A549 (cell line): Measurements from ENCODE around the gene SHBG. TPM values are rescaled to one million over a fixed set of nuclear protein-coding genes. Genes with fewer than 3 reads are reported as not detected.
A peak's percentile ranks its signal among the peaks of the same experiment; 100 is the strongest.

ENCODE experiments used
- ATAC-seq, 2 experiments: fragments of 200-7000 bp in 1 of 2; fragments of >200 bp in 1 of 2; cut with Nextera tagmentation in 1 of 2; cut with Tn5 transposase in 1 of 2; 3 replicates each; pipeline versions ENCODE4 v1.8.0 to v1.9.1; 2018 to 2020; ENCODE audit warnings: mild to moderate bottlenecking in 1 of 2, moderate library complexity in 1 of 2
- CTCF ChIA-PET: fragments of 300-600 bp; sonication (Branson Sonifier 250); formaldehyde crosslinking; extraction: SDS; loops from one replicate; lab custom pipeline; 2021; ENCODE audit warnings: antibody characterized with exemption, inconsistent platforms; lab: Yijun Ruan, JAX
- POLR2A ChIA-PET: fragments of 350-600 bp; formaldehyde crosslinking; extraction: SDS; loops from one replicate; lab custom pipeline; 2021; ENCODE audit warnings: antibody characterized with exemption, inconsistent platforms; lab: Yijun Ruan, JAX
- DNase-seq, 2 experiments: peaks; one replicate each; pipeline versions ENCODE4 v3.0.0 to v3.0.0-alpha.2; 2011 to 2016; ENCODE audit warnings: low read depth in 1 of 2, low spot score in 1 of 2
- FAIRE-seq: peaks from 2 replicates; lab custom pipeline; 2011; peaks lifted over from hg19 to GRCh38; lab: Jason Lieb, UNC
- H3K27ac ChIP-seq, 2 experiments: fragments of >200 bp; sonication (Bioruptor Twin); formaldehyde crosslinking; 3 replicates each; pipeline ENCODE4 v1.5.1; 2016 to 2017
- H3K4me1 ChIP-seq: fragments of >200 bp; sonication (Bioruptor Twin); formaldehyde crosslinking; 3 replicates; pipeline ENCODE4 v1.6.1; 2016
- H3K4me2 ChIP-seq: fragments of >200 bp; sonication (Bioruptor Twin); formaldehyde crosslinking; 3 replicates; pipeline ENCODE4 v1.6.1; 2016
- H3K4me3 ChIP-seq: fragments of >200 bp; sonication (Bioruptor Twin); formaldehyde crosslinking; 3 replicates; pipeline ENCODE4 v1.5.1; 2016
- H3K9me3 ChIP-seq: fragments of >200 bp; sonication (Bioruptor Twin); formaldehyde crosslinking; 3 replicates; pipeline ENCODE4 v1.6.1; 2016
- BHLHE40 ChIP-seq: IDR thresholded peaks from 2 replicates; pipeline ENCODE4 v1.6.1; 2012; ENCODE audit warnings: low read depth, low read length, inconsistent platforms
- CHD4 ChIP-seq: fragments of 200-600 bp; sonication (generic); IDR thresholded peaks from 2 replicates; pipeline ENCODE4 v1.6.1; 2016; ENCODE audit warnings: antibody characterized with exemption, mild to moderate bottlenecking, borderline replicate concordance
- EHMT2 ChIP-seq: fragments of 200-600 bp; sonication (generic); IDR thresholded peaks from 2 replicates; pipeline ENCODE4 v1.6.1; 2016; ENCODE audit warnings: antibody characterized with exemption, low read depth, mild to moderate bottlenecking, moderate library complexity
- FOSB ChIP-seq: fragments of 250-450 bp; sonication (Bioruptor Pico); IDR thresholded peaks from 2 replicates; pipeline ENCODE4 v1.5.0; 2020; ENCODE audit warnings: mild to moderate bottlenecking, moderate library complexity
- FOXS1 ChIP-seq: fragments of 250-450 bp; sonication (Bioruptor Pico); IDR thresholded peaks from 2 replicates; pipeline ENCODE4 v1.5.0; 2020; ENCODE audit warnings: mild to moderate bottlenecking, moderate library complexity
- JUN ChIP-seq, 2 experiments: fragments of >200 bp; sonication (Bioruptor Twin); formaldehyde crosslinking; IDR thresholded peaks; 2 replicates in 1 of 2; 3 replicates in 1 of 2; pipeline ENCODE4 v1.6.1; 2016 to 2017
- JUNB ChIP-seq: fragments of >200 bp; sonication (Bioruptor Twin); formaldehyde crosslinking; IDR thresholded peaks from 2 replicates; pipeline ENCODE4 v1.6.1; 2016
- KDM5A ChIP-seq: fragments of 200-600 bp; sonication (generic); IDR thresholded peaks from 2 replicates; pipeline ENCODE4 v1.6.1; 2016; ENCODE audit warnings: antibody characterized with exemption, mild to moderate bottlenecking
- MYC ChIP-seq: IDR thresholded peaks from 2 replicates; pipeline ENCODE4 v1.6.1; 2012; ENCODE audit warnings: mild to moderate bottlenecking, inconsistent platforms, low read length, improper control_type of control experiment, borderline replicate concordance
- PHF8 ChIP-seq: fragments of 200-600 bp; sonication (generic); IDR thresholded peaks from 2 replicates; pipeline ENCODE4 v1.6.1; 2016; ENCODE audit warnings: low read depth, mild to moderate bottlenecking, antibody characterized with exemption, moderate library complexity, borderline replicate concordance
- POLR2A ChIP-seq: IDR thresholded peaks from 2 replicates; pipeline ENCODE4 v1.6.1; 2012; ENCODE audit warnings: mild to moderate bottlenecking, low read length
- RAD21 ChIP-seq, 2 experiments: fragments of >200 bp in 1 of 2; sonication (Bioruptor Twin) in 1 of 2; formaldehyde crosslinking in 1 of 2; IDR thresholded peaks in 1 of 2; conservative IDR thresholded peaks in 1 of 2; 2 replicates in 1 of 2; 3 replicates in 1 of 2; pipeline ENCODE4 v1.6.1; 2012 to 2018; ENCODE audit warnings: inconsistent platforms in 1 of 2
- RCOR1 ChIP-seq: fragments of 150-350 bp; IDR thresholded peaks from 2 replicates; pipeline ENCODE4 v1.6.1; 2014; ENCODE audit warnings: antibody characterized with exemption, low read length, low read depth
- RFX5 ChIP-seq: fragments of 450-650 bp; IDR thresholded peaks from 2 replicates; pipeline ENCODE4 v1.7.1; 2014; ENCODE audit warnings: antibody characterized with exemption, mild to moderate bottlenecking, moderate library complexity
- RNF2 ChIP-seq: fragments of 200-600 bp; sonication (generic); IDR thresholded peaks from 2 replicates; pipeline ENCODE4 v1.6.1; 2016; ENCODE audit warnings: low read depth, mild to moderate bottlenecking, antibody characterized with exemption, moderate library complexity, borderline replicate concordance
- ZFP36 ChIP-seq: fragments of 450-650 bp; IDR thresholded peaks from 2 replicates; pipeline ENCODE4 v1.6.1; 2014; ENCODE audit warnings: borderline replicate concordance; ENCODE audit not compliant: partially characterized antibody
- ZNF302 ChIP-seq: fragments of 250-450 bp; sonication (Bioruptor Pico); IDR thresholded peaks from 2 replicates; pipeline ENCODE4 v1.9.0; 2021; ENCODE audit warnings: inconsistent platforms, mild to moderate bottlenecking, moderate library complexity
- WGBS: methylation state at CpG from one replicate; pipeline ENCODE4 v1.1.6; 2017; ENCODE audit errors: missing lambda C conversion rate; 5-methylcytosine and 5-hydroxymethylcytosine counted together
- polyA plus RNA-seq, 4 experiments: library from polyadenylated mRNA; depleted of rRNA in 3 of 4; stranded (reverse); fragments of >200 nt; fragmentation: RNase III in 1 of 4; extraction: RNeasy Plus Mini Kit Qiagen cat#74134 plus additional on column Dnase treatment in 1 of 4; gene quantifications; 2 replicates in 3 of 4; 3 replicates in 1 of 4; pipeline ENCODE4 v1.2.3, GENCODE V29; 2011 to 2017
- TF ChIP-seq, protein P1 (sequence below): IDR thresholded peaks from 2 replicates; pipeline ENCODE4 v1.6.1; 2012
- TF ChIP-seq, protein P2 (sequence below): fragments of 200-600 bp; sonication (generic); IDR thresholded peaks from 2 replicates; pipeline ENCODE4 v1.6.1; 2016; ENCODE audit warnings: antibody characterized with exemption, mild to moderate bottlenecking, moderate library complexity
- TF ChIP-seq, protein P3 (sequence below): IDR thresholded peaks from 2 replicates; pipeline ENCODE4 v1.6.1; 2012; ENCODE audit warnings: low read depth, borderline replicate concordance
- TF ChIP-seq, protein P4 (sequence below): fragments of 450-650 bp; IDR thresholded peaks from 2 replicates; pipeline ENCODE4 v1.6.1; 2014; ENCODE audit warnings: antibody characterized with exemption

SHBG gene
- polyA plus RNA-seq, 2 of the 4 experiments (the other 2 are of a cell fraction): 0.31 to 0.63 TPM

DNA sequence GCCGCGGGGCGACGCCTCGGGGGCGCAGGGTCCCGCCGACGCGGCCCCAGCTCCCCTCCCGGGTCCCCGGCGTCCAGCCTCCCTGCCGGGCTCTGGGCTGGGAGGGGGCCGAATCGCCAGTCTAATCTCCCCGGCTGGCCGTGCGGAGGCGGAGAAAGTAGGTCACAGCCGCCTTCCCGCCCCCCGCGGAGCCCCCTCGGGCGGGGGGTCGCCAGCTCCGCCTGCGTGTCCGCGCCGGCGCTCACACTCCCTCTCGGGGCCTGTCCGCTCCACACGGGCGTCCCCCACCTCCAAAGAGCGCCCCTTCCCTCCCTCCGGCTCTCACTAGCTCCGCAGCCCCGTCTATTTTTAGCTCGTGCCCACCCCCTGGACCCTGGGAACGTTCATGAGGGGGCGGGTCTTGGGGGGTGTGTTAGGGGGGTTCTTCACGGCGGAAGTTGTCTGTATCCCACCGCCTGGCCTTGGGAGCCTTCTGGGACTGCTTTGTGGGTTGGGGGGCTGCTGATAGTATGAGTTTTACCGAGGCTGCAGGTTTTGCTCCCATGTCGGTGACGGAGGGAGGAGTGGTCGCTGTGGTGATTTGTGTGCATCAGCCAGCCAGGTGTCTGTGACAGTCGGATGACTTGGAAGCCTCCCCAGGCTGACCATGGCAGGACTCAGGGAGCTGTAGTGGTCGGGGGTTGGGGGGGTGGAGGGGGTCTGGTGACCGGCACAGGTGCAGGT, 21.9 kb downstream of the SHBG start:
- Histone ChIP-seq H3K4me2 (peak overlapping the region; percentile 100), H3K27ac (peak overlapping the region in 1 of 2 experiments; percentile 58; a peak in 3 of 6 replicates), H3K4me1 (peaks cover 16% of the 10 kb centered on the region; the same call in 1 of the 3 replicates), H3K9me3 (no peaks in the 10 kb centered on the region), H3K4me3 (peak overlapping the region; percentile 59)
- ChIA-PET CTCF (interaction anchor here (0.6 to 8.0 kb wide), 10 partner anchors 10 to 143 kb away, joined by 3 to 80 read pairs (median 4); partner anchors contain the start of genes FXR2, SAT2, TP53 and WRAP53), POLR2A (interaction anchor here (0.5 to 2.5 kb wide), 4 partner anchors 24 to 41 kb away, joined by 3 to 32 read pairs (median 8); partner anchors contain the start of genes SAT2 and TP53)
- TF ChIP-seq, protein P1, sequence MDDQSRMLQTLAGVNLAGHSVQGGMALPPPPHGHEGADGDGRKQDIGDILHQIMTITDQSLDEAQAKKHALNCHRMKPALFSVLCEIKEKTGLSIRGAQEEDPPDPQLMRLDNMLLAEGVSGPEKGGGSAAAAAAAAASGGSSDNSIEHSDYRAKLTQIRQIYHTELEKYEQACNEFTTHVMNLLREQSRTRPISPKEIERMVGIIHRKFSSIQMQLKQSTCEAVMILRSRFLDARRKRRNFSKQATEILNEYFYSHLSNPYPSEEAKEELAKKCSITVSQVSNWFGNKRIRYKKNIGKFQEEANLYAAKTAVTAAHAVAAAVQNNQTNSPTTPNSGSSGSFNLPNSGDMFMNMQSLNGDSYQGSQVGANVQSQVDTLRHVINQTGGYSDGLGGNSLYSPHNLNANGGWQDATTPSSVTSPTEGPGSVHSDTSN: no peak
- TF ChIP-seq RFX5 (no peak), BHLHE40 (no peak)
- WGBS: 36% methylated on average over 29 of the region's 54 CpGs
- DNase-seq (no peak), ATAC-seq (peak in 1 of 2 experiments; percentile 4; a peak in 2 of 6 replicates), FAIRE-seq (no peak)

DNA sequence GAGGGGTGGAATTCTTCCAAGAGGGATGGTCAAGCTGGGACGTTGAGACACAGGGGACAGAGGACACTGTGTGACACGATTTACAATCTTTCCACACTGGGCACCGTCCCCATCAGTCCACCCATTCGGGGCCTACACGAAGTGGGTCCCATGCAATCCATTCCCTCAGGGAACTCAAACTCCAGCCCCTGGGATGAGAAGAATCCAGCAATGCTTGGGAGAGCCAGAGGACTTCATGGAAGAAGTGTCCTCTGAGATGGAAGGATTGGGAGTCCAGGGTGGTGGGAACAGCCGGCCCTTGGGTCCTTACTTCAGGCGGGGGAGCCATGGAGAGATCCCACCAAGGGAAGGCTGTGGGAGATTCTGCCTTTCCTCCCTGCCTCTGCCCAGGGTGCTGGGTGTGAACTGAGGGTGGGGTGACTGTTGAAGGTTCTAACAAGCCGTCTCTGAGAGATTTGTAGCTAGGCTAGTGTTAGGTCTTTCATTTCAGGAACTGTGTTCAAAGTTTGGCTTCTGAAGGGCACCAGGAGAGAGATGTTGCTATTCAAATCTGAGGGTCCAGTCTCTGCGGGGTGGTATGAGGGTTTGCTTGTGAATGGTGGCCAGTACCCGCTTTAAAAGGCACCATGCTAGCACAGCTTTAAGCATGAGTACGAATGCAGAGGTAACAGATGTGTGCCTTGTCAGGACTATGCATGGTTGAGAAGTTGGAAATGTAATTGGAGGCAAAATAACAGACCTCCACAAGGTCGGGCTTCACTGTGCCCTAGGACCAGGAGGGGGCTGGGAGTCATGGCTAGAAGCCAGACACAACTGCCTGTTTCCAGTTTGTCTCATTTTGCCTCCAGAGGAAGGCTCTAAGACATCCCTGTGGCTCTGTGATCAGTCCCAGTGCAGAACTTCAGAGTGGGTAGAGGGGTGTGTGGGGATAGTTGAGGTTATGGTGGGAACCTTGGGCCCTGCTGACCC, 22.7 kb downstream of the SHBG start:
- no peak overlapping the region for H3K4me2 ChIP-seq
- ATAC-seq: 0 out of 6 replicates have a peak, but pooled peaks of 1 of the 2 experiments have one; percentile 3
- no peak for FAIRE-seq

More for the DNA sequence above, 22.7 kb downstream of the SHBG start:
- peaks cover 16% of the 10 kb centered on the region; the same call in 1 of the 3 replicates for H3K4me1 ChIP-seq
- 75% methylated on average over 12 of the region's 12 CpGs for WGBS
- no peak overlapping the region for H3K4me3 ChIP-seq
- no peaks in the 10 kb centered on the region for H3K9me3 ChIP-seq
- no peak for DNase-seq
- no peak for TF ChIP-seq FOSB (CRISPR knock-in tag)
- no peak for TF ChIP-seq ZFP36
- no peak for TF ChIP-seq CHD4
- no peak for TF ChIP-seq RAD21 (conservative IDR thresholded peaks at IDR 0.05 in 1 of 2, IDR thresholded peaks at IDR 0.05 in 1 of 2)
- no peak for TF ChIP-seq JUN (IDR thresholded peaks at IDR 0.05)
- no peak for TF ChIP-seq POLR2A
- no peak for TF ChIP-seq ZNF302 (CRISPR knock-in tag)
- no peak for TF ChIP-seq RCOR1
- TF ChIP-seq, protein P2, sequence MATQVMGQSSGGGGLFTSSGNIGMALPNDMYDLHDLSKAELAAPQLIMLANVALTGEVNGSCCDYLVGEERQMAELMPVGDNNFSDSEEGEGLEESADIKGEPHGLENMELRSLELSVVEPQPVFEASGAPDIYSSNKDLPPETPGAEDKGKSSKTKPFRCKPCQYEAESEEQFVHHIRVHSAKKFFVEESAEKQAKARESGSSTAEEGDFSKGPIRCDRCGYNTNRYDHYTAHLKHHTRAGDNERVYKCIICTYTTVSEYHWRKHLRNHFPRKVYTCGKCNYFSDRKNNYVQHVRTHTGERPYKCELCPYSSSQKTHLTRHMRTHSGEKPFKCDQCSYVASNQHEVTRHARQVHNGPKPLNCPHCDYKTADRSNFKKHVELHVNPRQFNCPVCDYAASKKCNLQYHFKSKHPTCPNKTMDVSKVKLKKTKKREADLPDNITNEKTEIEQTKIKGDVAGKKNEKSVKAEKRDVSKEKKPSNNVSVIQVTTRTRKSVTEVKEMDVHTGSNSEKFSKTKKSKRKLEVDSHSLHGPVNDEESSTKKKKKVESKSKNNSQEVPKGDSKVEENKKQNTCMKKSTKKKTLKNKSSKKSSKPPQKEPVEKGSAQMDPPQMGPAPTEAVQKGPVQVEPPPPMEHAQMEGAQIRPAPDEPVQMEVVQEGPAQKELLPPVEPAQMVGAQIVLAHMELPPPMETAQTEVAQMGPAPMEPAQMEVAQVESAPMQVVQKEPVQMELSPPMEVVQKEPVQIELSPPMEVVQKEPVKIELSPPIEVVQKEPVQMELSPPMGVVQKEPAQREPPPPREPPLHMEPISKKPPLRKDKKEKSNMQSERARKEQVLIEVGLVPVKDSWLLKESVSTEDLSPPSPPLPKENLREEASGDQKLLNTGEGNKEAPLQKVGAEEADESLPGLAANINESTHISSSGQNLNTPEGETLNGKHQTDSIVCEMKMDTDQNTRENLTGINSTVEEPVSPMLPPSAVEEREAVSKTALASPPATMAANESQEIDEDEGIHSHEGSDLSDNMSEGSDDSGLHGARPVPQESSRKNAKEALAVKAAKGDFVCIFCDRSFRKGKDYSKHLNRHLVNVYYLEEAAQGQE: no peak
- no peak for TF ChIP-seq RFX5
- no peak for TF ChIP-seq MYC
- no peak for TF ChIP-seq JUNB
- no peak for TF ChIP-seq FOXS1 (CRISPR knock-in tag)
- TF ChIP-seq BHLHE40: no peak
- TF ChIP-seq, protein P3, sequence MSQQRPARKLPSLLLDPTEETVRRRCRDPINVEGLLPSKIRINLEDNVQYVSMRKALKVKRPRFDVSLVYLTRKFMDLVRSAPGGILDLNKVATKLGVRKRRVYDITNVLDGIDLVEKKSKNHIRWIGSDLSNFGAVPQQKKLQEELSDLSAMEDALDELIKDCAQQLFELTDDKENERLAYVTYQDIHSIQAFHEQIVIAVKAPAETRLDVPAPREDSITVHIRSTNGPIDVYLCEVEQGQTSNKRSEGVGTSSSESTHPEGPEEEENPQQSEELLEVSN: no peak
- no peak for TF ChIP-seq KDM5A
- TF ChIP-seq RNF2: no peak
- no peak for TF ChIP-seq PHF8
- TF ChIP-seq EHMT2: no peak
- TF ChIP-seq, protein P4, sequence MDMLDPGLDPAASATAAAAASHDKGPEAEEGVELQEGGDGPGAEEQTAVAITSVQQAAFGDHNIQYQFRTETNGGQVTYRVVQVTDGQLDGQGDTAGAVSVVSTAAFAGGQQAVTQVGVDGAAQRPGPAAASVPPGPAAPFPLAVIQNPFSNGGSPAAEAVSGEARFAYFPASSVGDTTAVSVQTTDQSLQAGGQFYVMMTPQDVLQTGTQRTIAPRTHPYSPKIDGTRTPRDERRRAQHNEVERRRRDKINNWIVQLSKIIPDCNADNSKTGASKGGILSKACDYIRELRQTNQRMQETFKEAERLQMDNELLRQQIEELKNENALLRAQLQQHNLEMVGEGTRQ: no peak
- H3K27ac ChIP-seq: no peak overlapping the region
- ChIA-PET CTCF (interaction anchor here (0.6 to 8.0 kb wide), 8 partner anchors 11 to 389 kb away, joined by 3 to 80 read pairs (median 4); partner anchors contain the start of gene SAT2), POLR2A (interaction anchor here (0.5 to 2.5 kb wide), 2 partner anchors 25 to 33 kb away, joined by 3 to 13 read pairs; partner anchors contain the start of gene SAT2)
